Stimulated activated CD8-positive, alpha-beta memory T cell treated with anti-CD3 and anti-CD28 coated beads, Interleukin-12 subunit alpha, Interleukin-12 subunit beta, amount 100 ng/mL, for 24 hours (primary cell): ENCODE data around the gene ZNF629.

Source experiments
- DNase-seq: peaks from one replicate; pipeline ENCODE4 v3.0.0-alpha.2; 2020; ENCODE audit errors: extremely low read depth

The ZNF629 gene

GRCh38 chr16:30748634-30749445 lies 38.2 kb downstream of the ZNF629 start:
- DNase-seq: no peak

DNA sequence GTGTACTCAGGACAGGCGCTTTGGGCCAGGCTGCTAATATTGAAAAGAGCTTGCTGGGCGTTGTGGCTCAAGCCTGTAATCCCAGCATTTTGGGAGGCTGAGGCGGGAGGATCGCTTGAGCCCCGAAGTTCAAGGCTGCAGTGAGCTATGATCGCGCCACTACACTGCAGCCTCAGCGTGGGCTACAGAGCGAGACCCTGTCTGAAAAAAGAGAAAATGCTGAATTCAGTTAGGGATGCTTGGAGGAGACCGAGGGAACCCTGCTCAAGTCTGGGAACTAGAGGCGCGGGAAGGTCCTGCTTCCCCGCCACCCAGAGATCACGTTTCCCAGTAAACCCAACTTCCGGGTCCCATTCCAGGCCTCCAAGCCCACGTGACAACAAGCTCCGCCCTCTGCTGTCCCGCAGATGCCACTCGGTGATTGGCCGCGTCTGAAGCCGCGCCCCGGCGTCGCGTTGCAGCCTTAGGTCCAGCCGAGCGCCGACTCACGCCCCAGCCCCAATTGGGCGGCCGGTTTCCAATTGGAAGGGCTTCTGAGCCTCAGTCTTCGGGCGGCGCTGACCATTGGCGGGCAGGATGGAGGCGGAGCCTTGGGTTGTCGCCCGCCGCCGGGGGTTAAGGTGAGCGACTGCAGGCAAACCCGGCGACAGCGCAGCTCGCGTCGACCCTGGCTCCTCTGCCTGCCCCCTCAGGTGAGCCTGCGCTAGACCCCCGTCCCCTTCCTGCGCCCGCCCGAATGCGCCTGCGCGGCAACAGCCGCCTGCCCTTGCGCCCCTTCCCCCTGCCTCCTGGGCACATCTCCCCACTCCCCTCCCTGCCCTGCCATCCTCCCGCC lies 39.0 kb downstream of the ZNF629 start, which contains the start of gene PHKG2:
Gene PHKG2 (plus strand): TSS at position 627 of the 835 bp plus-strand sequence. CDS start 396 bp downstream, outside the sequence.
- peak; percentile 91 for DNase-seq

DNA sequence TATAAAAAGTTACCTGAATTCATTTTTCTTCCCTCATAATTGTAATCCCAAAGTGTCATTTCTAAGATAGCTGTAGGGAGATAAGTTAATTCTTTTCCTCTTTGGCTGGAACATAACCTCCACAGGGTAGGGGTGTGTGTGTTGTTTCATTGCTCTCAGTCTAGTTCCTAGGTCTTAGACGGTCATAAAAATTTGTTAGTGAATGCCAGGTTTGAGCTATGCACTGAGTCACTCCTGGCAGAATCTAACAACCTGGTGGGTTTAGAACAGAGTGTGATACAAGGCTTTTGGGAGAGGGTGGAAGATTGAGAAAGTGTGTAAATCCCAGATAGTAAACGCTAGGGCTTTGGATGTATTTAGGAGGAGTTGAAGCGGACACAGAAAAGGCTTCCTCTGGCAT lies 39.7 kb downstream of the ZNF629 start:
- no peak for DNase-seq

- DNase-seq: no peak
These were observed 40.3 kb downstream of the ZNF629 start for GRCh38 chr16:30746638-30747175.

GRCh38 chr16:30745082-30745481 lies 41.9 kb downstream of the ZNF629 start:
- no peak for DNase-seq

DNA sequence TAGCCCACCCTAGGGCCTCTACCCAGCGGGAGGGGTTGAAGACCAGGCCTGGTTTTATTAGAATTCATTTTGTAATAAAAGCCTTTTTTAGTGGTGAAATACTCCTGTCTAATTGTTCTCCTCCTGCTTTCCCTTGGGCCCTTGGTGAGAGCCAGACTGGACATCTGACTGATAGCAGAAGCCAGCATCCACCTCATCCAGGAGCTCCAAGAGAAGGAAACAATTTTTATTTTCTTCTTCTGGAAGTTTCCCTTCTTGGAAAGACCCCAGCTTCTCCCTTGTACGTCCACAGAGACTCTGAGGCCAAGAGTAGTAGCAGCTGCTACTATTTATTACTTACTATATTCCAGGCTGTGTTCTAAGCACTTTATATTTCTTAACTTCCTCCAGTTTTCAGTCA lies 42.8 kb downstream of the ZNF629 start:
- no peak for DNase-seq

DNA sequence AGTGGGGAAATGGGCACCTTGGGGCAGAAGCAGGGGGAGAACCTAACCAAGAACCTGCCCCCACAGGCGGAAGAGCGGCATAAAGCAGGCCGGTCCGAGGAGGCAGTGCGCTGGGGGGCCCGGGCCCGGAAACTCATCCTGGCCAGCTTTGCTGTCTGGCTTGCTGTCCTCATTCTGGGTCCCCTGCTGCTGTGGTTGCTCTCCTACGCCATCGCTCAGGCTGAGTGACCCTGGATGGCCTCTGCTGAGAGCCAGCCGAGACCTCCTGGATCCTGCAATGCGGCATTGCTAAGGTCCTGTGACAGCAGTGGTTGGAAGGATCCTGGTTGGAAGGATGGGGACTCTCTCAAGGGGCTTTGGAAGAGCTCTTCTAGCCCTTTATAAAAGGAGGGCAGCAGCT lies 43.3 kb downstream of the ZNF629 start:
- no peak for DNase-seq

DNA sequence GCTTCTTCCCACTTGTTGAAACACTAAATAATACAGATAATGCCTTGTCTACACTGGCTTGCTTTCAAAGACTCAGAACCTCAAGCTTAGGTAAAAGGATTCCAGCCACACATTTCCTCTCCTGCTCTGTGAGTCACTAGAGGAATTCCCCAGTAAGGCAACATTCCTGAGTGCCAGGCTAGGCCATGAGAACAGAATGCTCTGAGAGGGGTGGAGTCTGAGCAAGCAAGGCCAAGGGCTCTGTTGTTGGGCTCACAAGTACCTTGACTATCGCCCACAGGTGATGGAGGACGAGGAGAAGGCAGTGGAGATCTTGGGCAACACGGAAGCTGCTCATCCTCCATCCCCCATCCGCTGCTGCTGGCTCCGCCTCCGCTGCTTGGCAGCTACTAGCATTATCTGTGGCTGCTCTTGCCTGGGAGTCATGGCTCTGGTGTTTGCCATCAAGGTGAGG lies 45.5 kb downstream of the ZNF629 start:
- no peak for DNase-seq

DNA sequence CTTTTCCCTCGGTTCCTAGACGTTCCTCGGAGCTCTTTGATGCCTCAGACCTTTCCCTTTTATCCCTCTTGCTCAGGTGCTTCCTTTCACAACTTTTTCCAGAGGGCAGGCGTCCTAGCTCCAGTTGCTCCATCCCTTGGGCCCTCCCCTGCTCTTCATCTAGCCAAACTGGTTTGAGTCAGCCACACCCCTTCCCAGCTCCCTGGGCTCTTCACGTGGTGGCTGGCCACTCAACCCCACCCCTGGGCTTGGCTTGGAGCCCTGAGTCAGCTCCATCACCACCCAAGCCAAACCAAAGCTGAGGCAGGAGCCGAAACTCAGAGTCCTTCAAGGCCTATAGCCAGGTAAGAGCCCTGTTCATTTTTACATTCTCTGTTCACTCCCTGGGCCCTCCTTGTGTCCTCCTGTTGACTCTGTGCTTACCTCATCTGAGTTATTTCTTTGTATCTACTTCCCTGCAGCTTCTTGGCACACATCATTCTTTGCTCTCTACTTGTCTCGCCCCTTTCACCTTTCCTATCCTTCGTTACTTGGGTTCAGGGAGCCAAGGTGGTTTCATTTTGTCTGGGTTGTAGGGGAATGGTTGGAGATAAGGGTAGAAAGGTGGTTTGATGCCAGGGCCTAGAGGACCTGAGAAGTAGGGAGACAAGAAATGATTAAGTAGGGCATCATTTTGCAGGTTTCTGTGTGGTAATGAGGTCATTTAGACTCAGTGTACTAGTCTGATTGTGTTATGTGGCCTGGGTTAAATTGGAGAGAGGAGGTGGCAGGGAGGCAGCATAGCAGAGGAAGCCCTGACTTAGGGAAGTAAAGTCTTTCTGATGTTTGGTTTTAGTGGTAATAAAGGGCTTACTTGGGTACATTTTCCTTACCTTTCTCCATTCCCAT lies 46.4 kb downstream of the ZNF629 start:
- no peak for DNase-seq

DNA sequence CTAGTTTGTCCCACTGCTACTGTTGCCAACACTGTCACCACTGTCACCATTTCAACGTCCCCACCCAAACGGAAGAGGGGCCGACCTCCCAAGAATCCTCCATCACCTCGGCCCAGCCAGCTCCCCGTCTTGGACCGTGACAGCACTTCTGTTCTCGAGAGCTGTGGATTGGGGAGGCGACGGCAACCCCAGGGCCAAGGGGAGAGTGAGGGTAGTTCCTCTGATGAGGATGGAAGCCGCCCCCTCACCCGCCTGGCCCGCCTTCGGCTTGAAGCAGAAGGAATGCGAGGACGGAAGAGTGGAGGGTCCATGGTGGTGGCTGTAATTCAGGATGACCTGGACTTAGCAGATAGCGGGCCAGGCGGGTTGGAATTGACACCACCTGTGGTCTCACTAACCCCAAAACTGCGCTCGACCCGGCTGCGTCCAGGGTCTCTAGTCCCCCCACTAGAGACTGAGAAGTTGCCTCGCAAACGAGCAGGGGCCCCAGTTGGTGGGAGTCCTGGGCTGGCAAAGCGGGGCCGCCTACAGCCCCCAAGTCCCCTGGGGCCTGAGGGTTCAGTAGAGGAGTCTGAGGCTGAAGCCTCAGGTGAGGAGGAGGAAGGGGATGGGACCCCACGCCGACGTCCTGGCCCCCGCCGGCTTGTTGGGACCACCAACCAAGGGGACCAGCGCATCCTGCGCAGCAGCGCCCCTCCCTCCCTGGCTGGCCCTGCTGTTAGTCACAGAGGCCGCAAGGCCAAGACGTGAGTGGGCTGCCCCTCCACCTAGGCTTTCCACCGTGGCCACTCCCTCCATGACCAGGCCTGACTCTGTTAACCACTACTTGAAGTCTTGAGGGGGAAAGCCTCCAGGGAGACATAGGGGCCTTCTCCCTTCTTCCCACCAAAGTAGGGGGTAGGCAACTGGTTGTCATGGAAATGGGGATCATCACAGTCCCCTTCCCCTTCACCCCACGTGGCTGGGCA lies 47.7 kb downstream of the ZNF629 start:
- no peak for DNase-seq

- DNase-seq: no peak
These were observed 49.0 kb downstream of the ZNF629 start for GRCh38 chr16:30737794-30738648.

- DNase-seq: no peak
These were observed 49.8 kb downstream of the ZNF629 start for GRCh38 chr16:30736995-30737793.

DNA sequence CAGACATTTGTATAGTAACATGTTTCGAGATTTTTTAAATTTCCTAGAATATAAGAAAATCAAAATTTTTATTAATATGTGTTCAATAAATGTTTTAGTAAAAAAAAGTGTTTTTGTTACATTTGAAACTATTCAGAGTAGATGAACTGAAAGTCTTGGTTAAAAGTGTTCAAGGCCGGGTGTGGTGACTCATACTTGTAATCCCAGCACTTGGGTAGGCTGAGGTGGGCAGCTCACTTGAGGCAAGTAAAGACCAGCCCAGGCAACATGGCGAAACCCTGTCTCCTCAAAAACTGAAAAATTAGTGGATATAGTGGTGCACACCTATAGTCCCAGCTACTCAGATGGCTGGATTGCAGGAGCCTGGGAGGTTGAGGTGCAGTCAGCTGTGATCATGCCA lies 55.6 kb downstream of the ZNF629 start:
- no peak for DNase-seq

GRCh38 chr16:30728899-30729672 lies 57.9 kb downstream of the ZNF629 start:
- DNase-seq: no peak
